ENCODE data around the gene IQSEC3. TPM values are rescaled to one million over a fixed set of nuclear protein-coding genes. Genes with fewer than 3 reads are reported as not detected.

Gene IQSEC3
- total and polyA plus RNA-seq, 11 donors: 0.29 to 3.2 (median 1.5) TPM

DNA sequence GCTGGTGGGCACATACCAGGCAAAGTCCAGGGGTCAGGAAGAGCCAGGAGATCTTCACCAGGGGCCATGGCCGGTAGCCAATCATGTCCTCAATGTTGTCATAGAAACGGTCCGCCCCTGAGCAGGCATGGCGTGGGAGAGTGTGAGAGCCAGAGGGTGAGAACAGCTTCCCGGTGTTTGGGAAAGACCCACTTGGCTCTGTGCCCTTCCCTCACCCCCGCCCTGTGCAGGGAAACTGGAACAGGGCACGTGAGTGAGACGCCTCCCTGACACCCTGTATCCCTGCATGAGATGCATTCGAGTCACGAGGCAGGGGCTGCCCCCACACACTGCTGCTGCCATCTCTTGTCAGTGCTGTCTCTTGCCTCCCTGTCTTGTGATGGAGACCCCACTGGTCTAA lies 126.7 kb downstream of the IQSEC3 start:
- H3K9me3 ChIP-seq: no peaks in the 10 kb centered on the region
- DNase-seq (peak in 1 of 5 donors; percentile 44), ATAC-seq (no peak)
- H3K36me3 ChIP-seq: no peaks in the 10 kb centered on the region
- no peak for TF ChIP-seq POLR2A (IDR thresholded peaks at IDR 0.05)
- TF ChIP-seq, protein P1, sequence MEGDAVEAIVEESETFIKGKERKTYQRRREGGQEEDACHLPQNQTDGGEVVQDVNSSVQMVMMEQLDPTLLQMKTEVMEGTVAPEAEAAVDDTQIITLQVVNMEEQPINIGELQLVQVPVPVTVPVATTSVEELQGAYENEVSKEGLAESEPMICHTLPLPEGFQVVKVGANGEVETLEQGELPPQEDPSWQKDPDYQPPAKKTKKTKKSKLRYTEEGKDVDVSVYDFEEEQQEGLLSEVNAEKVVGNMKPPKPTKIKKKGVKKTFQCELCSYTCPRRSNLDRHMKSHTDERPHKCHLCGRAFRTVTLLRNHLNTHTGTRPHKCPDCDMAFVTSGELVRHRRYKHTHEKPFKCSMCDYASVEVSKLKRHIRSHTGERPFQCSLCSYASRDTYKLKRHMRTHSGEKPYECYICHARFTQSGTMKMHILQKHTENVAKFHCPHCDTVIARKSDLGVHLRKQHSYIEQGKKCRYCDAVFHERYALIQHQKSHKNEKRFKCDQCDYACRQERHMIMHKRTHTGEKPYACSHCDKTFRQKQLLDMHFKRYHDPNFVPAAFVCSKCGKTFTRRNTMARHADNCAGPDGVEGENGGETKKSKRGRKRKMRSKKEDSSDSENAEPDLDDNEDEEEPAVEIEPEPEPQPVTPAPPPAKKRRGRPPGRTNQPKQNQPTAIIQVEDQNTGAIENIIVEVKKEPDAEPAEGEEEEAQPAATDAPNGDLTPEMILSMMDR (IDR thresholded peaks at IDR 0.05): no peak
- no peaks in the 10 kb centered on the region for H3K27me3 ChIP-seq
- no peak overlapping the region for H3K27ac ChIP-seq
- peaks cover 0 to 12% (median 7%) of the 10 kb centered on the region in 12 donors for H3K4me1 ChIP-seq
- WGBS, 4 donors: 55 to 67% (median 64%) methylated on average over 10 of the region's 10 CpGs
- no peak overlapping the region for H3K4me3 ChIP-seq
- intact Hi-C loops (cut with DNase I): no loop called here

DNA sequence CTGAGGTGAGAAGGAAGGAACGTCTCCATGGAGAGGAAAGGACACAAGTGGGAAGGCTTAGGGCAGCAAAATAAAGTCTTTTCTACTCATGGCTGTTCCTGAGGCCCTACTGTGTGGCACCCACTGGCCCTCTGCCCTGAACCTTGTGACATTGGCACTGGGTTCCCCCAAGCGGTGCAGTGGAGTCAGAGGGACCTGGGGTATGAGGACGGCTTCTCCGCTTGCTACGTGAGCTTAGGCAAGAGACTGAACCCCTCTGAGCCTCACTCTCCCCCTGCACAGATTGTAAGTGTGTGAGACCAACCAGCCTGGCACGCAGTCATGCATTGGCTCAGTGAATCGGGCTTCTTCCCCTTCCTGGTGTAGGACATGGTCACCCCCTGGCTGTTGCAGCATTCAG lies 127.7 kb downstream of the IQSEC3 start:
- Histone ChIP-seq H3K27ac (no peak overlapping the region), H3K4me1 (peaks cover 0 to 6% (median 2%) of the 10 kb centered on the region in 12 donors), H3K36me3 (no peaks in the 10 kb centered on the region), H3K4me3 (no peak overlapping the region), H3K27me3 (no peaks in the 10 kb centered on the region), H3K9me3 (no peaks in the 10 kb centered on the region)
- WGBS, 4 donors: 86 to 89% (median 89%) methylated on average over 7 of the region's 7 CpGs
- peak in 1 of 5 donors; percentile 17 for DNase-seq
- intact Hi-C loops (cut with DNase I): no loop called here
- no peak for ATAC-seq
- TF ChIP-seq, protein P1 (IDR thresholded peaks at IDR 0.05): no peak
- no peak for TF ChIP-seq POLR2A (IDR thresholded peaks at IDR 0.05)

DNA sequence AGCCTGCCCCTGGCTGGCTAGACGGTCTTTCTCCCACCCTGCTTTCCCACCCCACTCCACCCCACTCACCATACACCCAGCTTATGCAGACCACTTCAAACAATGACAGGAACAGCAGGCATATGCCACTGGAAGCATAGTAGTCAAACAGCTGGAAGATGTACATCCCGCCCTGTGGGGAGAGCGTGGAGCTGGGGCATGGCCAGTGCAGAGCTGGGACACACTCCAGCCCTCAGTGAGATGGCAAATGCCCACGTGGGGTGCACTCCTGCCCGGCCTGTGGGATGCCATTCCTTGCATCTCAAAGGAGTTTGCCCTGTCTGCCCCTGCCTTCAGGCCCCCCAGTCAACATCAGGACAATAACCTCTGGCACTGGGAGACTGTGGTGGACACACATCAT lies 128.6 kb downstream of the IQSEC3 start:
- no peaks in the 10 kb centered on the region for H3K36me3 ChIP-seq
- no peaks in the 10 kb centered on the region for H3K27me3 ChIP-seq
- WGBS, 4 donors: 76 to 84% (median 82%) methylated on average over 4 to 5 of the region's 5 CpGs
- no peak overlapping the region for H3K27ac ChIP-seq
- no peak for TF ChIP-seq POLR2A (IDR thresholded peaks at IDR 0.05)
- TF ChIP-seq, protein P1 (IDR thresholded peaks at IDR 0.05): no peak
- H3K4me1 ChIP-seq: no peaks in the 10 kb centered on the region
- H3K9me3 ChIP-seq: no peaks in the 10 kb centered on the region
- intact Hi-C loops (cut with DNase I): no loop called here
- H3K4me3 ChIP-seq: no peak overlapping the region
- no peak for ATAC-seq
- DNase-seq: no peak

DNA sequence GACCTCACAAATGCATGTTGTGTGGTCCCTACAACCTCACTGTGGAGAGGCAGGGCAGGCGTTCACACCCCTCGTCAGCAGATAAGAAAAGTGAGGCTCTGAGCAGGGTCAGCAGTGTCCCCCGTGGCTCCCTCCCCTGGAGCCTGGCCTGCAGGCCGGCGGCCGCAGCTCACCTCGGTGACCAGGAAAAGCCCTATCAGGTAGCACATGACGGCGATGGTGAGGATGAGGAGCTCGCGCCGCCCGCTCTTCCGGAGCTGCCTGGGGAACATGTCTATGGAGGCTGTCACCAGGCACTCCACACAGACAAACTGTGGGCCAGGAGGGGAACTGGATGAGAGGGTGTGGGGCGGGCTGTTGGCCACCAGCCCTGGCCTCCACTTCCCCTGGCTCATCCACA lies 129.4 kb downstream of the IQSEC3 start:
- no peaks in the 10 kb centered on the region for H3K9me3 ChIP-seq
- no peaks in the 10 kb centered on the region for H3K27me3 ChIP-seq
- H3K36me3 ChIP-seq: no peaks in the 10 kb centered on the region
- ATAC-seq (no peak), DNase-seq (peak in 1 of 5 donors; percentile 43)
- no peak overlapping the region for H3K4me3 ChIP-seq
- intact Hi-C loops (cut with DNase I): no loop called here
- no peak overlapping the region for H3K27ac ChIP-seq
- no peak for TF ChIP-seq POLR2A (IDR thresholded peaks at IDR 0.05)
- TF ChIP-seq, protein P1 (IDR thresholded peaks at IDR 0.05): no peak
- WGBS, 4 donors: 80 to 90% (median 83%) methylated on average over 12 to 15 of the region's 15 CpGs
- no peaks in the 10 kb centered on the region for H3K4me1 ChIP-seq

Data from heart left ventricle (tissue), 16 donors.